GM18505 (cell line): ENCODE measurements around the gene LYL1.

Experiments
- ATAC-seq: cut with Tn5 transposase; IDR thresholded peaks from one replicate; pipeline ENCODE4 v1.9.1; 2021; ENCODE audit not compliant: unreplicated experiment
- POLR2A ChIP-seq: IDR thresholded peaks from 4 replicates; pipeline ENCODE4 v1.6.1; 2011; ENCODE audit warnings: borderline replicate concordance; ENCODE audit not compliant: insufficient read depth, insufficient read length; ENCODE audit errors: extremely low read depth

LYL1 gene

GRCh38 chr19:13054626-13055212 lies 47.9 kb downstream of the LYL1 start:
- TF ChIP-seq POLR2A = no peak
- no peak for ATAC-seq

- no peak for ATAC-seq
Measured at GRCh38 chr19:13053761-13054625, 48.7 kb downstream of the LYL1 start.

GRCh38 chr19:13053238-13053637 lies 49.4 kb downstream of the LYL1 start:
- no peak for ATAC-seq
- no peak for TF ChIP-seq POLR2A

More at GRCh38 chr19:13053761-13054625, 48.7 kb downstream of the LYL1 start:
- TF ChIP-seq POLR2A = no peak

- no peak for ATAC-seq
- TF ChIP-seq POLR2A = no peak
Measured at GRCh38 chr19:13052447-13053175, 50.0 kb downstream of the LYL1 start.

- ATAC-seq = no peak
- no peak for TF ChIP-seq POLR2A
Measured at GRCh38 chr19:13051557-13052165, 51.0 kb downstream of the LYL1 start.

- no peak for ATAC-seq
- TF ChIP-seq POLR2A = no peak
Measured at GRCh38 chr19:13050274-13050673, 52.4 kb downstream of the LYL1 start.
